ENCODE measurements around the gene KRT33B.
"Not testable (repeated sequence)": the region's sequence is repeated elsewhere in the genome, so short reads cannot be mapped to it uniquely, and the experiment has no call there.

The KRT33B gene

DNA sequence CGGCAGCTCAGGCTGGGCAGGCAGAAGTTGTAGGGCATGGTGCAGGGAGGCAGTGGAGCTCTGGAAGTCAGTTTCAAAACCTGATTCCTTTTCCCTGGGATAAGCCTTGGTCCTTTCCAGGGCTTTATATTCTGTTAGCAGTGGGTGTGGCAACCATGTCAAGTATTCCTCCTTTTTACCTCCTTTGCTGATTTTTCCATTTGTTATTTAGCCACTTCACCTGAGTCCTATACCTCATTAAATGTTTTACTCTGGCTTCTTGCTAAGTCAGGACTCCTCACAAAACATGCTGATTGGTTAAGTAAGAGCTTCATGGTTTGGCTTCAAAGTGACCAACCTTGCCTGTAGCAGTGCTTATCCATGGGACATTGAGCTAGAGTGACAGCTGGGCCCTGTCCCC, at the start of gene KRT33B:
Gene KRT33B, minus strand, starts transcription at position 101 of the 400 bp plus-strand sequence. Its CDS starts 63 bp downstream, at position 38.
- no peak for DNase-seq

DNA sequence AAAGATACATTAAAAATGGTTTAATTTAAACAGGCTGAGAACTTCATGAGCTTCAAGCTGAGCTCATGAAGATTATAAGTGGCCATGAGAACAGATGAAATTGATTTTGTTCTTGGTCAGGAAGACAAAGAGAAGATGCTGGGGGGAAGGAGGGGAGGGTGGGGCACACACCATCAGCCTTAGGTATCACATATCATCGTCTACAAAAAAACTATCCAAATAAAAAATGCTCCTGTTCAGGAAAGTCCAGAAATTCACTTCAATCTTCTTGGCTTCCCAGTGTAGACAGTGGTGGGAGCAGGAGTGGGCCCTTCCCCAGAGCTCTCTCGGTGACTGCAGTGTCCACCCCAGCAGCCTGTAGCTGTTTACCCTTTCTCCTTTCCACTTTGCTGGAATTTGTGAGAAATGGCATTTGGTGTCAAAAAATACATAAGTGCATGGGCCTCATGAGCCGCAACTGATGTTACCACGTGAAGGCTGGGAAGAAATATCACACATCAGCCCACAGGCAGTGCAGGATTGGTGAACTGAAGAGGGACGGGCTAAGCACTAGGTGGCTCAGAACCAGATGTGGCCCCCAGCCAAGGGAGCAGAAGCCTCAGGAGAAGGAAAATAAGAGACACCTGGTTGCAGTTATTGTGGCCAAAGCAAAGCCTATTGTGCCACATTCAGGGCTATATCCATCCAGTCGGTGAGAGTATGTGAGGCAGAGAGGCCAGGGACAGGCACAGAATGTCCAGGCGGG, 48.7 kb upstream of the KRT33B start:
- no peak for DNase-seq

DNA sequence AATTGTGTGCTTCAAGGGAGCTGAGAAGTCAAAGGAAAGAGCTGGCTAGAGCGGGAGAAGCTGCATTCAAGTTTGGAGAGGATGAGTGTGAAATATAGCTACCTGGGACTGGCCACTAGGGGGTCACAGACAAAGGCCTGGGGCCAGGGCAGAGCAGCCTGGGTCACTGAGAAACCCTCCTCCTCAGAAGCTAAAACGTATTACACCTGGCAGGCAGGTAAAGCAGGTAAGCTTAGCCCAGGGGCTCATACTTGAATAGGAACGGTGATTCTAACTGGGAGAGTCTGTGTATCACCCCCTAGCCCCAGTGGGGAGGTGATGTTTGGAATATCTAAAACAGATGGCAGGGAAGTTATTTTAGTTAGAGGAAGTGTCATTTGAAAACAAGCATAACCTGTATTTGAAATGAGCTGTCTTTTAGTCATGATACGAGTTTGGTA, 48.0 kb upstream of the KRT33B start:
- DNase-seq = no peak

DNA sequence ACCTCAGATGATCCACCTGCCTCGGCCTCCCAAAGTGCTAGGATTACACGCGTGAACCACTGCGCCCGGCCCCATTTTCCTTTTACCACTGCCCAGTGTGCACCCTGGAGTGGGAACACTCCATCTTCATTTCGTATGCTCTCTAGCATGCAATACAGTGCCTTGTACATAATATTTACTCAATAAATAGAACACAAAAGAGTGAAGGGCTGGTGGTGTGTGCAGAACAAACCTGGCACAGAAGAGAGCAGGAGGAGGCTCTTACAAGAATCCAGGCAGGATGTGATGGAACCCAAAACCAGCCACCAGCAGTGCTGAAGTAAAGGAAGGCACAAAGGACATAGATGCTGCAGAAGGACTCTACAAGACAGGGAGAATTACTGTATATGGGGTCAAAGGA, 47.5 kb upstream of the KRT33B start:
- DNase-seq = no peak

DNA sequence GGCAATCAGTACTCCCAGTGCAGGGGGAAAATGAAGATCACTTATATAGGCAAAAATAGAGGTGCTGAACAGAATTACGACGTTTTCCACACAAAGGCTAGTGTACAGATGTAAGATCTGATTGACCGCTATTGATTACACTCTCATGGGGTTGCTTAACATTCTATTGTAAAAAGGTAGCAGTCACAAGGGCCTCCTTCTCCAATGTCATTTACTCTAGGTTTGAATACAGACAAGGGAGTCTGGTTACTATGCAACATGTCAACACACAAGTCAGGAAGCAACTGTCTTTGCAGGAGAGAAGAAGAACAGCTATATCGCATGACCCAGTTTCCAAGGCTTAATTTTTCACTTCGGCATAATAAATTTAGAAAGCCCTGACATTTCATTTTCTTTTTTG, 46.9 kb upstream of the KRT33B start:
- no peak for DNase-seq

DNA sequence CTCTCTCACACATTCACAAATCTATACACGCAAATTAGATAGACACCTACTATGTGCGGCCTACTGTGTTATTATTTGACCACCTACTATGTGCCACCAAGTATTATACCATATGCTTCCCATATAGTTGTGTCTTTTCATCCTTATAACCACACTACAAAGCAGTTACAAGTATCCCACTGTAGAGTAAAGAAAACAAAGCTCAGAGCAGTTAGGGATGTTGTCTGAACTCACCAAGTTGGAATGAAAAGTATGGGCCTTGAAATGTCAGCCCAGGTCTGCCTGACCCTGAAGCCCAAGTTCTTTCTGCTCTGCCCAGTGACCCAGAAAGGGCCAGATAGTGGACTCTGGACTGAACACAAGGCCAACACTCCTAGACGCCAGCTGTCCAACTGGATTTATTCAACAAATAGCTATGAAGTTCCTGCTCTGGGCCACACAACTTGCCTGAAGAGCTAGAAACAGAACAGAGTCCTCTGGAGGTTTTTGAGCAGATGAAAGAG, 46.3 kb upstream of the KRT33B start:
- no peak for DNase-seq

DNA sequence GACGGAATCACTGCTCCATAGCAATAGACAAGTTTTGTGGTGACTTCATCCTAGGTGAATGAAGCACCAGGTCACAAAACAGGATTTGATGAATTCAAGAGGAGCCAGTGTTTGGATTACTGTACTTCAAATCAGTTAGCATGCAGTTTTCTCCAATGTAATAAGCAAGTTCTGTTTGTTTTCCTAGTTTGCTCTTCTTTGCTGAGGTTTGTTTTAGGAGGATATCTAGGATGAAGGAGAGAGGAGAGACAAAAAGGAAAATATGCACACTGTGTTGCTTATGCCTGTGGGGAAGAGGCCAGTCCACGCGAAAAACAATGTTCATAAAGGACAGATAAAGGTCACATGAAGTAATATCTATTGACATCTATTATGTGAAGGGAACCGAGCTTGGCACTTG, 45.8 kb upstream of the KRT33B start:
- no peak for DNase-seq

DNA sequence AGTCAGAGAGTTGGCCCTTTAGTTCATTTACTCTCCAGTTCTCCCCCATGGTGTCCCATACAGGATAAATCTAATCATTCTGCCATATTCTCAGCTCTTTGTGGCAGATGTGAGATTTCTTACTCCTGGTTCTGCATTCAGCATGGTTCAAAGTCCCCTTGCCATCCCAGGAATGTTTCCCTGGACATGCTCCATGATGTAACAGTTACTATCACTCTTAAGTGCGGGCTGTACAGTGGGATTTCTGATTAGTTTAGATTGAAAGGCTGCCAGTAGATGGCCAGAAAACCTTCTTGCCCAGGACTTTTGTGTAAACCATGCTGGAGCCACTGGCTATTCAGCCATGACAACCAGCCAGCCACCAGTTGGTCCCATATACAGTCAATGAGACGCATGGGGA, 44.4 kb upstream of the KRT33B start:
- DNase-seq = no peak

DNA sequence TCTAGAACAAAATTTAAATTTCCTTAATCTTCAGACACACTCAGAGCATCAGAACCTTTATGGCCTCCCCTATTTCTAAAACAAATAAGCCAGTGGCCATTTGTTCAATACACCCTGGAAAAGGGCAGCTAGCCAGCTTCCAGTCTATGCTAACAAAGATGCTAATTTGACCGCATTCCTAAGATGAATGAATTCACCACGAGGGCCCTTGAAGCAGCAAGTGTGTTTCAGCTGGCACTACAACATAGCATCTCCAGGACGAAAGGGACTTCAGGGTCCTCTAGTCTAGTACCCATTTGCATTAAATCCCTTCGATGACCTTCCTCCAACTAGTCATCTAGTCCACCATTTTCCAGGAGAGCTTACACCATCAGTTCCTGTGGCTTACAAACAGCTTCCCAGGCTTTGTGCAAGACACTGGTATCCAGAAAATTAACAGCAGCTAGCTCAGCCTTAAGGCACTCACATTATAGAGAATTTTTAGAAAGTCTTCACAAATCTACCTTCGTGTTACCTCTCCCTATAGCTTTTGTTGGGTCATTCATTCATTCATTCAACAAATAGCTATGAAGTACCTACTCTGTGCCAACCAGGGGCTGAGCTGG, 43.8 kb upstream of the KRT33B start:
- DNase-seq = no peak

DNA sequence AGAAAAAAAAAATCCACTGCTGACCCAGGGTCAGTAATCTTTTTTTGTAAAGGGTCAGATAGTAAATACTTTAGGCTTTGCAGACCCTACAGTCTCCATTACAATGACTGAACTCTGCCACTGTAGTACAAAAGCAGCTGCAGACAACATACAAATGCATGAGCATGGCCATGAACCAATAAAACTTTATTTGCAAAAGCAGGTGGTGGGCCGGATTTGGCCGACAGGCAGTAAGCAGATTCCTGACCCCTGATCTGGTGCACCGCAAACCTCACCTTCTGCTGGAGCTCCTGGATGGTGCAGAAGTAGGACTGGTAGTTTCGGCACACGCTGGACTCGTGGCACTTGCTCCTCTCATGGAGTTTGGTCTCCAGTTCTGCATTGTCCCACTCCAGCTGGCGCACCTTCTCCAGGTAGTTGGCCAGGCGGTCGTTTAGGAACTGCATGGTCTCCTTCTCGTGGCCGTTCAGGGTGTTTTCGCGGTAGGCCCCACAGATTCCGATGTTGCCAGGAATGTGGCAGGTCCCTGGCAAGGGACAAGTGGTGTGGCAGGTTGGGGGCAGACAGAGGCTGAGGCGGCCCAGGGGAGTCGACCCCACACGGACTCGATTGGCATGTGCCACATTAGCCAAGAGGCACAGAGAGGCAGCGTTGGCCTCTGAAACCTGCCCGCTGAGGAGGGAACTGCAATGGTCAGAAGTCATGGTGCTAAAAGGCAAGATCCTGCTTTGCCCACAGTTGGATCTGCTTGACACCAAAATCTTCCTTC, 41.6 kb upstream of the KRT33B start:
- DNase-seq = no peak

DNA sequence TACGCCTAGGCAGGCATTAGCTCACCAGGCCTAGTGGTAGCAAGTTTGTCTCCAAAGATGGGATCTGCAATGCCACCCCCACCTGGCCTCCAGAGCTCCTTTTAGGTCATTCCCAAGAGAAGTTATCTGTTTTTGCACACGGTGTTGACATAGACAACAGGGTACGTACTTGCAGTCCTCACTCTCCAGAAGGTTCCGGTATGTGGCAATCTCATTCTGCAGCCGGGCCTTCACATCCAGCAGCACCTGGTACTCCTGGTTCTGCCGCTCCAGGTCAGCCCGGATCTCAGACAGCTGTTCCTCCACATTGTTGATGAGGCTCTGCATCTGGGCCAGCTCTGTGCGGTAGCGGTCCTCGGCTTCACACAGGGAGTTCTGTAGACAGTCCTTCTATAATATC, 37.6 kb upstream of the KRT33B start:
- DNase-seq = no peak

DNA sequence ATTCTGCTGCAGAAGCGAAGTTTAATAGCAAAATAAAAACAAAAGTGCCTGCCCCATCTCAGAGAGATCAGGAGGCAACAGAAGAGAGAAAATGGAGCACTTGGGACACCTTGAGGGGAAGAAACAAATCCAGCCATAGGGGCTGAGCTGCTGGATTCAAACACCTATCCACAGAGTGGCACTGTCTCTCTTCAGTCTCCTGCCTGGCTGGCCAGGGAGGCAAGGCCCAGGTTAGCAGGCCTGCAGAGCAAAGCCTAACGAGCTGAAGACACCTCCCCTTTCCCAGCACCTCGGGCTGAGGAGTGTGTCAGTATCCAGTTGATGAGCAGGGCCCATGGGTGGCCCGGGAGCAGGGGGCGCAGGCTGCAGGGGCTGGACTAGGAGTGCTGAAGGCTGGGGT, 36.6 kb upstream of the KRT33B start:
- DNase-seq = no peak

DNA sequence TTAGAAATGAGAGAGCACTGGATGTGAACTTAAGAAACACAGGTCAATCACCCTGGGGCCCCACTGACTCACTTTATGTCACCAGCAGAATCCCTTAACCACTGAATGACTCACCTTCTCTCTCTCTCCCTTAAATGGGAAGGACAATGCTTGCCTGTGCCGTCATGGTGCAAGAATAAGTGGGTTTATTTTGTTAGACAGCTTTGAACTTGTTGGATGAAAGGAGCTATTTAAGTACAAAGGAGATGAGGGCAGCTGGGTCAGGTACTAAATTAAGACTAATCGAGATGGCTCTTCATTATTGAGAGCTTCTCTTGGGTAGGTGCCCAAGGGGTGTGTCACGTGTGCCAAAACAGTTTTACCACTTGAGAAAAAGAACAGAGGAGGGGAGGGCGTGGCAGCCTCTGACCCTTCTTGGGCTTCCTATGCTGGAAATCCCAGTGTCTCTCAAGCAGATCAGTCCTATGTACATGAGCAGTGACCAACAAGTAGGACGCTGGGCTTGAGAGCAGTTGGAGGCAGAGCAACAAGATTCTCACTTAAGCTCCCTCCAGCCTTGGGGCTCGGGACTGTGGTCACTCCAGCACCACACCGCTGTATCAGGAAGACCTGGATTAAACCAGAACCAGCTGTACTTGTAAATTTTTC, 34.5 kb upstream of the KRT33B start:
- DNase-seq = peak; percentile 32 to 37

DNA sequence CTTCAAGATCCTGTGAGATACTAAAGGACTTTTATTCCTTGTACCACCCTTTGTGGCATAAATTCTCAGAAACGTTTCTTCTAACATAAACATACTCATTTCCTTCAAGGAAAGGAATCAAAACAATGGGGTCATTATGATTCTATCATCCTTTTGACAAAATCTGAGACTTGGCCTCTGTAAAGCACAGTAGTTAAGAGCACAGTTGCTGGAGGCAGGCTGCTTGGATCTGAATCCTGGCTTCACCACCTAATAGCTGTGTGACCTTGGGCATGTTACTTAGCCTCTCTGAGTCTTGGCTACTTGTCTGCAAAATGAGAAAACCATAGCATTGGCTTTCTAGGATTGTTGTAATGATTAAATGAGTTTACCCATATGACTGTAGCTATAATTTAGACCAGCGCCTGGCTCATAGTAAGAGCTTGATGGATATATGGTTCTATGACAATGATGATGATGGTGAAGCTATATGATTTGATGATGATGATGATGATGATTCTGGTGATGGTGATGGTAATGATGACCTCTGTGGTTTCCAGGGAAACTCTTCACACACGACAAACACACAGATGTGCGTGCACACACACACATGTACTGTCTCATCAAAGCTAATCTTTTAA, 33.9 kb upstream of the KRT33B start:
- no peak for DNase-seq

DNA sequence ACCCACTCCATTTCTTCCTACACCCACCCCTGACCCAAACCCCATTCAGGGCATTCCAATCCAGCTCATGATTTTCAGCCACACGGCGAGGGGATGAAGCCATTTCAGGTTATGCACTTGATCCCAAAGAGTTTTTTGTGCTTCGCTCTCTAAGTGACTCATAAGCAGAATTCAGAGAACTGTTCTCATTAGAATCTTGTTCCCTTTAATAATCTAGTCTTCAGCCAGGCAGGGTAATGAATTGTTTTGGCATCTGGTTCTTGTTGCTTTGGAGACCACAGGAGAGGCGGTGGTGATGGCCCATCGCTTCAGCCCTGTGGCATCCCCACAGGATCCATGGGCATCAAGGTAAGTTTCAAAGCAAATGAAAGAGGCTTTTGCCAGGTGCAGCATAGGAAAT, 32.5 kb upstream of the KRT33B start:
- no peak for DNase-seq

DNA sequence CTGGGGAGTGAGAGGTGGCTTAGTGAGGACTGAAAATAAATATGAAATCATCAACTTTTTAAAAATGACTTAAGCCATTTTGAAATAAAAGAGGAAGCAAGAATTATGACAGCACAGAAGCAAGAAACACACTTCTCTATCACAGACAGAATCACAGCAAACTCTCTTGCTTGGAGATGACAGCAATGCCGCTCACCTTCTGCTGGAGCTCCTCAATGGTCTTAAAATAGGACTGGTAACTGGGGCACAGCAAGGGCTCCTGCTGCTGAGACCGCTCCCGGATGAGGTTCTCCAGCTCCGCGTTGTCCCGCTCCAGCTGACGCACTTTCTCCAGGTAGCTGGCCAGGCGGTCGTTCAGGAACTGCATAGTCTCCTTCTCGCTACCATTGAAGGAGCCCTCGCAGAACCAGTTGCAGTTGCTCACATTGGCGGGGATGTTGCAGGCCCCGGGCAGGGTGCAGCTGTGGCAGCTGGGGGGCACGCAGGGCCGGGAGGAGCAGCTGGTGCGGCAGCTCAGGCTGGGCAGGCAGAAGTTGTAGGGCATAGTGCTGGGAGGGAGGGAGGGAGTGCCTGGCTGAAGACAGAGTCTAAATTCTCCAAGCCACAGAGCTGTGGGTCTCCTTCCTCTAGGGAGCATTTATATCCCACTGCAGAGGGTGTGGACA, 27.5 kb upstream of the KRT33B start, which contains the start of gene KRT31:
Gene KRT31, minus strand, starts transcription at position 613 of the 665 bp plus-strand sequence. Its CDS starts 69 bp downstream, at position 544.
- DNase-seq = no peak

DNA sequence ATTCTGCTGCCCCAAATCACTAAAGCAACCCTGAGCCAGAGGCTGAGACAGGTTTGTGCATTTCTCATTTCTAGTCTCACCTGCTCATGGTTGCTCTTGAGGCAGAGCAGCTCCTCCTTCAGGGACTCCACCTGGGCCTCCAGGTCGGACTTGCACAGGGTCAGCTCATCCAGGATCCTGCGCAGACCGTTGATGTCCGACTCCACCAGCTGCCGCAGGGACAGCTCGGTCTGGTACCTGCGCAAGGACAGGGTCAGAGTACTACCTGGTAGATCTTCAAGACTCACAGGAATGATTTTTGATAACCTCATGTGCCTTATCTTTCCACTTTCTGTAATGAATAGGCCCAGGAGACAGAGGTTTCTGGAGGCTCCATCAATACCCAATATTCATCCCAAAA, 26.7 kb upstream of the KRT33B start:
- no peak for DNase-seq

DNA sequence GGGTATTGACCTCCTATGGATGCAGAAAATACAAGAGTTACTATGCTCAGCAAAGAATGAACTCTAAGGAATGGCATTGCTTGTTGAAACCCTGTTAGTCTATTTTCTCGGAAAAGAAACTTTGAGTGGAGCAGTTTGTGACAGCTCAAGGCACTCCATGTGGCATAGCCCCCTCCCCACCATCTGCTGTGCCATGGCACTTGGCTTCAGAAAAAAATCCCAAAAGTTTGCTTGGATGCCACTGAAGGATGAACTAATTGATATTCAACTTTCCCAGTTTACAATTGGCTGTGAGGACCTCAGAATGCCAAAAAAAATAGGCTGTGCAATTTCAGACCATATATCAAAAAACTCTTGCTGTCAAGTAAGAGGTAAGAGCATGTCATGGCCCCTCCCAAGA, 26.0 kb upstream of the KRT33B start:
- no peak for DNase-seq

DNA sequence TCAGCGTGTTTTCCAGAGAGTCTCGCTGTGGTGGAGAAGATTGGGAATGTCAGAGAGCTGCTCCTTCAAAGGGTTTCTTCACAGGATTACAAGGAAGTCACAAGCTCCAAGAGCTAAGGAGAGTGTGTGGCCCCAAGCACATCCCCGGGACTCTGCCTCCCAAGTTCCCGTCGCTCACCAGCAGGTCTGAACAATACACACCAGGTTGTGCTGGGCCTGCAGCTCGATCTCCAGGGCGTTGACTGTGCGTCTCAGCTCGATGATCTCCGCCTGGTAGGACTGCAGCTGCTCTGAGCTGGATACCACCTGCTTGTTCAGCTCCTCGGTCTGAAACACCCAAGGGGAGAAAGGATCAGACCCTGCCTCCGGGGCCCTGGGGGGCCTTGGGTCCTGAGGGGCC, 25.4 kb upstream of the KRT33B start:
- DNase-seq = not testable (repeated sequence)

DNA sequence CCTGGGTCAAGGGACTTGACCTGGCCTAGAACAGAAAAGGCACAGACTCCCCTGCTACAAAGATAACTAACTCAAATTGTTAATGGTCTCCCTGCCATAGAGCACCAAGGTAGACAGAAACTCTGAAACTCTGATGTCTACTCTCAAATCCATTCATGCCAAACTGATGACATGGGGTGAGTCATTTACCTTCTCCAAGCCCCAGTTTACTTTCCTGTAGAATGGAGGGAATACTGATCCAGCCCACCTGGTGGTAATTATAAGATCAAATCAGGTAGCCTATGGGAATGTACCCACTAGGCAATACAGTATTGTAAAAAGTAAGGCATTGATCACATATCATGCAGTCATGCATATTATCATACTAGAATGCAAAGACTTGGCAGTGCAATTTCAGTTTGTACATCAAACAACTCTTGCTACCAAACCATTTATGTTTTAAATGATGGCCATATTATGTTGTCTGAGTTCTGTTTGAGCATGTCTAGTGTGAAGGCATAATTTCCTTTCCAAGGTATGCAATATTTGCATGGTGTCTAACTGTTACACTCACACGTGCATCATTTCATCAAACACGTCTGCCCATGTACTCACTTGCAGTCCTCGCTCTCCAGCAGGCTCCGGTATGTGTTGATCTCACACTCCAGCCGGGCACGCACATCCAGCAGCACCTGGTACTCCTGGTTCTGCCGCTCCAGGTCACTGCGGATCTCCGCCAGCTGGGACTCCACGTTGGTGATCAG, 24.8 kb upstream of the KRT33B start:
- DNase-seq = no peak

DNA sequence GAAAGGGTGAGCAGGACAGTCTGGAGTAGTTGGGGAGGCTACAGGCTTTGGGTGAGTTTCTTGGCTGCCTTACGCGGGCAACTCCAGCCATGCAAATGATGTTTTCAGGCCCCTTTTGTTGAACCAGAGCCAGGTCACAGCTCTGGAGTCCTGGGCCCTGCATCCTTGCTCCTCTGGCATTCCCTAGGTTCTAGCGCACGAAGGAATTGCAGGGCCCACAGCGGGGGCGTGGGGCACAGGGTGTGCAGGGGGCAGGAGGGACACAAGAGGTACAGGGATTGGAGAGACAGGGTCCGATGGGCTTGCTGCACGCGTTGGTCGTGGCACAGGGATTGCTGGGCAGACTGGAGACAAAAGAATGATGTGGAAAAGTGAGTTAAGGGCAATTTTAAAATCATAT, 24.2 kb upstream of the KRT33B start:
- no peak for DNase-seq
